Measurements from ENCODE around the gene DLG2. TPM values are rescaled to one million over a fixed set of nuclear protein-coding genes. Genes with fewer than 3 reads are reported as not detected.

The DLG2 gene
- total RNA-seq, 4 donors from 2014 or later: 11.0 to 34.2 (median 19.8) TPM

DNA sequence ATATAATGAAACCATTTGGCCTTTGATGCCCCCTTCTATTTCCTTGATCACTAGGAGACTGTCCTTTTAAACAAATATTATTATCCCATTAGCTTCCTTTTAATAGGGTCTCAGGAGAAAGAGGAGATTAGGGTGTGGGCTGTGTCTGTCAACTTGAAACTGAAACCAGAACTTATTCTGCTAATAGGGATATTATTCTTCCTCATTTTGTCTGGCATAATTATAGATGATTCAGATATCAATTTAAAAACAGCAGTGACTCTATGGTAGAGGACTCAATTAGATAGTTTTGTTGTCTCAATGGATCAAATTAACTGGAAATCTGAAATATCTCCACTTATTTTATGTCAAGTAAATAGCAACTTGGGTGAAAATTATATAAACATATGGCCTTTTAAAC lies 1756.1 kb downstream of the DLG2 start:
- no peak for TF ChIP-seq POLR2A (IDR thresholded peaks at IDR 0.05)
- no peak for TF ChIP-seq CTCF (IDR thresholded peaks at IDR 0.05)
- no peak for TF ChIP-seq POLR2AphosphoS5 (IDR thresholded peaks at IDR 0.05)
- no peak for TF ChIP-seq EP300 (IDR thresholded peaks at IDR 0.05)
- H3K4me1 ChIP-seq: no peaks in the 10 kb centered on the region
- H3K9me3 ChIP-seq: no peaks in the 10 kb centered on the region
- no peaks in the 10 kb centered on the region for H3K27me3 ChIP-seq
- H3K36me3 ChIP-seq: no peaks in the 10 kb centered on the region
- no peak for ATAC-seq
- H3K27ac ChIP-seq: no peak overlapping the region
- no peak overlapping the region for H3K4me3 ChIP-seq

- WGBS, 2 donors (ENCODE audit: low coverage in 1 of 2): 78 to 81% methylated on average over 4 to 5 of the region's 5 CpGs
- no peaks in the 10 kb centered on the region for H3K36me3 ChIP-seq
- H3K27ac ChIP-seq: no peak overlapping the region
- H3K9me3 ChIP-seq: no peaks in the 10 kb centered on the region
- no peaks in the 10 kb centered on the region for H3K27me3 ChIP-seq
- ATAC-seq: no peak
- TF ChIP-seq POLR2A (IDR thresholded peaks at IDR 0.05): no peak
- no peak for TF ChIP-seq EP300 (IDR thresholded peaks at IDR 0.05)
- TF ChIP-seq POLR2AphosphoS5 (IDR thresholded peaks at IDR 0.05): no peak
- no peak for TF ChIP-seq CTCF (IDR thresholded peaks at IDR 0.05)
- peaks cover 0 to 4% (median 0%) of the 10 kb centered on the region in 3 donors for H3K4me1 ChIP-seq
- H3K4me3 ChIP-seq: no peak overlapping the region
Measured at GRCh38 chr11:83866655-83867054, 1760.5 kb downstream of the DLG2 start.

GRCh38 chr11:83865636-83866461 lies 1761.3 kb downstream of the DLG2 start:
- no peak for ATAC-seq
- no peaks in the 10 kb centered on the region for H3K9me3 ChIP-seq
- 56 to 79% methylated on average over 4 of the region's 4 CpGs for WGBS, 2 donors (ENCODE audit: low coverage in 1 of 2)
- H3K4me3 ChIP-seq: no peak overlapping the region
- no peak overlapping the region for H3K27ac ChIP-seq
- no peak for TF ChIP-seq POLR2A (IDR thresholded peaks at IDR 0.05)
- no peak for TF ChIP-seq EP300 (IDR thresholded peaks at IDR 0.05)
- TF ChIP-seq POLR2AphosphoS5 (IDR thresholded peaks at IDR 0.05): no peak
- TF ChIP-seq CTCF (IDR thresholded peaks at IDR 0.05): no peak
- H3K4me1 ChIP-seq: peaks cover 0 to 4% (median 0%) of the 10 kb centered on the region in 3 donors
- no peaks in the 10 kb centered on the region for H3K27me3 ChIP-seq
- H3K36me3 ChIP-seq: no peaks in the 10 kb centered on the region

GRCh38 chr11:83864412-83865057 lies 1762.6 kb downstream of the DLG2 start:
- Histone ChIP-seq H3K4me1 (peaks cover 0 to 4% (median 0%) of the 10 kb centered on the region in 3 donors), H3K27me3 (no peaks in the 10 kb centered on the region), H3K36me3 (no peaks in the 10 kb centered on the region), H3K27ac (no peak overlapping the region), H3K9me3 (peaks cover 0 to 6% (median 0%) of the 10 kb centered on the region in 3 donors), H3K4me3 (no peak overlapping the region)
- WGBS, 2 donors (ENCODE audit: low coverage in 1 of 2): 34 to 75% methylated on average over 4 of the region's 4 CpGs
- ATAC-seq: no peak
- TF ChIP-seq EP300 (IDR thresholded peaks at IDR 0.05): no peak
- no peak for TF ChIP-seq POLR2A (IDR thresholded peaks at IDR 0.05)
- TF ChIP-seq POLR2AphosphoS5 (IDR thresholded peaks at IDR 0.05): no peak
- TF ChIP-seq CTCF (IDR thresholded peaks at IDR 0.05): no peak
